GM18505 (cell line): ENCODE measurements around the gene PUM1.
"Not testable (repeated sequence)": the region's sequence is repeated elsewhere in the genome, so short reads cannot be mapped to it uniquely, and the experiment has no call there.

ENCODE experiments used
- ATAC-seq: cut with Tn5 transposase; IDR thresholded peaks from one replicate; pipeline ENCODE4 v1.9.1; 2021; ENCODE audit not compliant: unreplicated experiment
- POLR2A ChIP-seq: IDR thresholded peaks from 4 replicates; pipeline ENCODE4 v1.6.1; 2011; ENCODE audit warnings: borderline replicate concordance; ENCODE audit not compliant: insufficient read depth, insufficient read length; ENCODE audit errors: extremely low read depth

Gene PUM1

DNA sequence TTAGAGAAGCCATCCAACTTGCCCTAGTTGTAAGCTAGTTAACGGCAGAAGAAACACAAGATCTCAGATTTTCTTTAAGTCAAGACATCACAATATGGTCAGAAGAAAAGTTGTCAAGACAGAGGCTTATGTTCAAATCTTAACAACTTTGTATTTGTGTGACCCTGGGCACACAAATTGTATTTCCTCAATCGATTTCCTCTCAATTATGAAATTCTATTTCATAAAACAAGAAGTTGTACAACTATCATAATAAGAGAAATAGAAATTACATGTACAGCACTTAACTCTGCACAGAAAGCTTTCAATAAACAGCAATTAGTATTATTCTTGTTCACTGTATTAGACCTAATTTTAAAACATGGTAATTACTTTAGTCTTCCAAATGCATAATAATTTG, 94.0 kb downstream of the PUM1 start:
- no peak for TF ChIP-seq POLR2A
- no peak for ATAC-seq

- no peak for TF ChIP-seq POLR2A
- no peak for ATAC-seq
Measured at GRCh38 chr1:30969903-30970302, 95.6 kb downstream of the PUM1 start.

DNA sequence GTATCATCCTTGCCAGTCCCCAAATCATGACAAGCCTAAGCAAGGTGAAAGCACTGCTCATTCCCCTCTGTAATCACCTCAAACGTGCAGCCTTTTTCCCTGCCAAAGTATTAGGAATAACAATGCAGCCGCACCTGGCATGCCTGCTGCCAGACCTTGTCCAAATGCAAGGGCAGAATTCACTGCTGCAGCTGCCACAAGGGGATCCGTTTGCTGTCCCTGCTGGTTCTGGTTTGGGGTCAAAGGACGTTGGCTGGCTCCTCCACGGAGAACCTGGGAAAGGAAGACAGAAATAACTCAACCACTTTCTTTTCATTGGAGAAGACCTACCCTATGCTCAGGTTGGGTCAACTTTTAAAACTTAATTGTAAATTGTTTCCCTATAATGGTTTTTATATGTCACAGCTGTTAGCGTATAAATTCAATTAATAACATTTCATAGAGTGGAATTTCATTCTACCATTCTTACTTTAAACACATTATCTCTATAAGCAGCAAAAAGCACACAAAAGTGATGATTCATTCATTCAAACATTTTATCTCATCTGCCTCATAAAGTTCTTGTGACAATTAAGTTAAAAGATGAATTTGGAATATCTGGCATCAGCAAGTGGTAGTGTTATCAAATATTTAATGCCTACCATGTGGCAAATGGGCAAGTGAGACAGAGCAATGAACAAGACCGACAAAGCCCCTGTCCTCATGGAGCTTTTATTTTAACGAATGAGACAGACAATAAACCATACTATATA, 97.1 kb downstream of the PUM1 start:
- TF ChIP-seq POLR2A, result no peak
- no peak for ATAC-seq

DNA sequence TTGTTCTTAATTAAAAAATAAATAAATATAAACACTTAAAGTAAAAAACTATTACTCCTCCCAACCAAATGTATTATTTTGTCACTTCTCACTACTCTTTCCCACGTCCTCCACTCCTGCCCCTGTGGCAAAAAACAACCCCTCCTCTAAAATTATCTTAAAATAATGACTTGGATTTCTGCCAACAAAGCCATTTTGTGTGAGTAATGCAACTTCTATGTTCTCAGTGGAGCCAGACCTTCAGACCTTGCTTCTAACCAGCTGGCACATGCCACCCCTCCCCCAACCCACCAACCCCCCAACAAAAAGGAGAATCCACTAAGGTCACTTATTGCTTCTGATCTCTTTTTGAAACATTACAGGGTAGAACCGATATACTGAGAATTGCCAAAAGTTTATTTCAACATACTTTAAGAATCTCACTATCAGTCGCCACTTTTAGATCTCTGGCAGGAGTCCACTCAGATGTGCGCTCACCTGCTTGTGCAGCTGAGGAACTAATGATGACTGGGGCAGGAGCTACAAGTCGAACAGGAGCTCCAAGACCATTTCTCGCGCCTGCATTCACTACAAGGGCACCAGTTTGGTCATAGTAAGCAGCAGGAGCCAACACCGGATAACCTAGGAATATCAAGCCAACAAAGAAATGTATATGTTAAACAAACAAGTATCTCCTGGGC, 98.7 kb downstream of the PUM1 start:
- no peak for ATAC-seq
- TF ChIP-seq POLR2A, result no peak

DNA sequence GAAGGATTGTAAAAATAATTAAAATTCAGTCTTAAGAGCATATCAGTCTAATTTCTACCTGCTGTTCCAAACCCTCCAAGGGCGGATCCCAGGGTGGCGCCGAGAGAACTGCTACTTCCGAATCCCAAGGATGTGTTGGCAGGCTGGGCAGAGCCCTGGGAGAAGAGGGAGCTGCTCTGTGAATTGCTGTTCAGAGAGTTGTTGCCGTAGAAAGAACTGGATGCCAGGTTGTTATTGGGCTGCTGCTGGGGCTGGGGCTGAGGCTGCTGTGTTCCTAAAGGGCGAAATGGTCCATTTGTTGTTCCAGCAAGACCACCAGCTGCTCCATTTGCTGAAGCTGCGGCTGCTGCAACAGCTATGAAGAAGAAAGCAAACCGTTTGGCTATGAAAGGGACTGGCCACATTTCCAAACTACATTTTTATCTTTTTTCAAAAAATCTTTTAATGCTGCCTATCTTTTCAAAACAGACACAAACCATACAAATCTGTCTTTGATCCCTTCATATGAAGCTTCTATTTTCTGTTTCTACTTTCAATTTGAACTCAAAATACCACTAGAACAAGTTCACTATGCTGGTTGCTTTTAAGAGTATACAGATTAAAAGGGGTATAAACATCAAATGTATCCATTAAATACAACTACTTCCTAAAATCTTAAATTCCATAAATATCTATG, 99.5 kb downstream of the PUM1 start:
- ATAC-seq, result no peak
- TF ChIP-seq POLR2A, result no peak

GRCh38 chr1:30964706-30965105, 100.8 kb downstream of the PUM1 start:
- TF ChIP-seq POLR2A, result no peak

GRCh38 chr1:30962609-30963508, 102.7 kb downstream of the PUM1 start:
- no peak for TF ChIP-seq POLR2A
- no peak for ATAC-seq

More at GRCh38 chr1:30964706-30965105, 100.8 kb downstream of the PUM1 start:
- no peak for ATAC-seq

GRCh38 chr1:30957560-30958222, 107.8 kb downstream of the PUM1 start:
- TF ChIP-seq POLR2A, result no peak
- no peak for ATAC-seq

DNA sequence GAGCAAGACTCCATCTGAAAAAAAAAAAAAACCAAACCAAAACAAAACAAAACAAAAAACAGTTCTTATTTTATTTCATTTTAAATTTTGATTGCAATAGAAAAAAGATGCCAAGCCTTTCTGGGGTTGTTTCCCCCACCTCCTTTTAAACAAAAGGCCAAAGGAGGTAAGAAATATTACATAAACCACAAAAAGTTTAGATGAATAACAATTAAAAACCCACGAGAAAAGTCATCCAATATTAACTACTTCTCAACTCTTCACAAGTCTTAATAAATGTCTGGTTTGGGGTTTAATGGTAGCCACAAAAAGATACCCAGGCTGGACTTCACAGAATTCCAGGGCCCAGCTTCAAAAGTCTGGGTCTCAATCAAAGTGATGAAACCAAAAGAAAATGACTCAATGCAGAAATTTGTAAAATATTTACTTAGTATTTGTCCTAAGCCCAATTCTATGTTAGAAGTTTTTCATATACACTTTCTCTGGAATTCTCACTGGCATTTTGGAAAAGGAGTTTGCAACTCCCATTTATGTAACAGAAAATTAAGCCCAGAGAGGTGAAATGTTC, 110.0 kb downstream of the PUM1 start:
- no peak for TF ChIP-seq POLR2A
- ATAC-seq, result no peak

DNA sequence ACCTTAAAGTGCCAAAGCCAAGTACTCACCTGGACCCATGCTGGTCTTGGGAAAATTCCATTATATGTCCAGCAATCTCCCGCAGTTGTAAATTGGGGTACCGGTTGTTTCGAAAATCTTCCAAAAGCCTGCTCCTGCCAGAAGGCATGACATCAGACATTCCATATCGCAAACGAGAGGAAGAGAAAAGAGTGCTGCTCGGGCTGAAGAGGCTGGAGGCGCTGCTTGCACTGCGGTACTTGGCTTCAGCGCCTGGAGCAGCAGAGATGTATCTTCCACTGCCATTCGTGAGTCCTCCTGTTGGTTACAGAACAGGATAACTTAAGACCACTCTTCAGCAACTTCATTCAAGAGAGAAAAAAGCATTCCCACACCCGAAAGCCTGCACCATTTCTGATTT, 111.8 kb downstream of the PUM1 start:
- ATAC-seq, result no peak
- no peak for TF ChIP-seq POLR2A

DNA sequence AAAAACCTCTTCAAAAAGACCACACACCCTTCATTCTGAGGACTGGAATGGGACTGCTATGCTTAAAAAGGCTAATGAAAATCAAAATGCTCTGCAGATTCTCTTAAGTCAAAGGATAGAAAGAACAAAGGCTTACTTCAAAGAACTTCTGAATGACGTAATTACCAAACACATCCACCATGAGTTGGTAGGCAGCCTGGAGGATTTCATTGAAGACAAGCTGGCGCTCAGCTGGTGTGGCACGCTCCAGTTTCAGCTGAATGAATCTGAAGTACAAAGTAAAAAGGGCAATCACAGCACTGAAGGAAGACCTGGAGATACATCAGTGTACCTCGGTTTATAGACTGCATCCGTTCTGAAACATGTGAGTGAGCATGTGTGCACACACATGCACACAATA, 113.4 kb downstream of the PUM1 start:
- TF ChIP-seq POLR2A, result no peak
- ATAC-seq, result no peak

- TF ChIP-seq POLR2A, result no peak
- no peak for ATAC-seq
Measured at GRCh38 chr1:30950700-30951099, 114.8 kb downstream of the PUM1 start.

GRCh38 chr1:30950053-30950452, 115.5 kb downstream of the PUM1 start:
- TF ChIP-seq POLR2A, result no peak
- no peak for ATAC-seq

GRCh38 chr1:30949487-30949838, 116.1 kb downstream of the PUM1 start:
- ATAC-seq, result not testable (repeated sequence)

- ATAC-seq, result not testable (repeated sequence)
Measured at GRCh38 chr1:30948813-30949486, 116.6 kb downstream of the PUM1 start.
